Measurements from ENCODE around the gene TCTN1.
"Not testable (repeated sequence)": the region's sequence is repeated elsewhere in the genome, so short reads cannot be mapped to it uniquely, and the experiment has no call there.

Gene TCTN1

DNA sequence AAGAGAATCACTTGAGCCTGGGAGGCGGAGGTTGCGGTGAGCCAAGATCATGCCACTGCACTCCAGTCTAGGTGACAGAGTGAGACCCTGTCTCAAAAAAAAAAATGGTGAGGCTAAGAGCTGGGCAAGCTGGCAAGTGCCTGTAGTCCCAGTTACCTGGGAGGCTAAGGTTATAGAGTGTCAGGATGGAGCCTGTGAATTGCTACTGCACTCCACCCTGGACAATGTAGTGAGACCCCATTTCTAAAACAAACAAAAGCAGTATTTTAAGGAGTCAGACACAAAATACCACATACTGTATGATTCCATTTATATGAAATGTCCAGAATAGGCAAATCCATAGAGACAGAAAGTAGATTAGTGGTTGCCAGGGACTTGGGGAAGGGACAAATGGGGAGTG, 26.8 kb upstream of the TCTN1 start:
- DNase-seq, result not testable (repeated sequence)

DNA sequence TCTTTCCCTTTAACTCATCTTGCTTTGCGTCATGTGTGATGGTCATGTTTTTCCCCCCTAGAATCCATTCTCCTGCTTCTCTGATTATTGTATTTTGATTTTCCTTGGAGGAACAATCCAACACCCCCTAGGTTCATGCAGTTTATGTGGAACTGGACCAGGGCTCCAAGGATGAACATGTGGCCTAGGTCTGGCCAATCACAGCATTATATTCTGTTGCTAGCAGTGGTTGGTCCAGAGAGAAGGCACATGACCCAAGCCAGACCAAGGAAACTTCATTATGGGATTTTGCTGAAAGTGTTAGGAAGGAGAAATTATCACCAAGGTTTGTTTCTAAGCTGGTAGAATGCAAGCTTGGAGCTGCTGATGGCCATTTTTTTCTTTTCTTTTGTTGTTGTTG, 23.9 kb upstream of the TCTN1 start:
- no peak for DNase-seq

- no peak for DNase-seq
Measured at GRCh38 chr12:110590806-110591326, 23.1 kb upstream of the TCTN1 start.

GRCh38 chr12:110591451-110592051, 22.4 kb upstream of the TCTN1 start:
- no peak for DNase-seq

DNA sequence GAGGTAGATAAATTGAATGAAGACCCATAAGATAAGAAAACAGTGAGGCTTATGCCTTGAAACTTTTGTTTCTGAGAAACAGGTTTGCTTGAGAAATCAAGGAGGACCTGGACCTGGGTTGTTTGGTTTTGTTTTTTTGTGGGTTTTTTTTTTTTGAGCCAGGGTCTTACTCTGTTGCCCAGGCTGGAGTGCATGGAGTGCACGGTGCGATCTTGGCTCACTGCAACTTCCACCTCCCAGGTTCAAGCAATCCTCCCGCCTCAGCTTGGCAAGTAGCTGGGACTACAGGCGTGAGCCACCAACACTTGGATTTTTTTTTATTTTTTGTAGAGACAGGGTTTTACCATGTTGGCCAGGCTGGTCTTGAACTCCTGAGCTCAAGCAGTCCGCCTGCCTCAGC, 21.9 kb upstream of the TCTN1 start:
- DNase-seq, result no peak

DNA sequence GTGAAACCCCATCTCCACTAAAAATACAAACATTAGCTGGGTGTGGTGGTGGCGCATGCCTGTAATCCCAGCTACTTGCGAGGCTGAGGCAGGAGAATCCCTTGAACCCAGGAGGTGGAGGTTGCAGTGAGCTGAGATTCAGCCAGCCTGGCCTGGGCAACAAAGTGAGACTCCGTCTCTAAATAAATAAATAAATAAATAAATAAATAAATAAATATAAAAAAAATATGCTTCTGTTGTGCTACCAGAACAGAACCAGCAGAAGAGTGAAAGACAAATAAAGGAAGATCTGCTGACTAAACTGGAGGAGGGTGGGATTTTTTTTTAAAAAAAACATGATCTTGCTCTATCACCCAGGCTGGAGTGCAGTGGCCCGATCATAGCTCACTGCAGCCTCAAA, 21.0 kb upstream of the TCTN1 start:
- DNase-seq, result not testable (repeated sequence)

- no peak for DNase-seq
Measured at GRCh38 chr12:110597885-110598284, 16.0 kb upstream of the TCTN1 start.

DNA sequence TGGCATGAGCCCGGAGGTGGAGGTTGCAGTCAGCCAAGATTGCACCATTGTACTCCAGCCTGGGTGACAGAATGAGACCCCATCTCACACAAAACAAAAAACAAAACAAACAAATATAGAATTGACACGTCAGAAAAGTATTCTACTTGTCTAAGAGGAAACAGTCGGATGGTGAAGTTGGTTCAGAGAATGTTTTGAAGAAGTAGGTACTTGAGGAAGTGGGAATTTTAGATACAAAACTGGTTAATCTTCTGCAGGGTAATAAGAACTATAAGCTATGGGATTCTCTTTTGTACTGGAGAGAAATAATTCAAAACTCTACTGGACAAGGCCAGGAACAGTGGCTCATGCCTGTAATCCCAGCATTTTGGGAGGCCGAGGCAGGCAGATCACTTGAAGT, 14.6 kb upstream of the TCTN1 start:
- DNase-seq, result no peak

DNA sequence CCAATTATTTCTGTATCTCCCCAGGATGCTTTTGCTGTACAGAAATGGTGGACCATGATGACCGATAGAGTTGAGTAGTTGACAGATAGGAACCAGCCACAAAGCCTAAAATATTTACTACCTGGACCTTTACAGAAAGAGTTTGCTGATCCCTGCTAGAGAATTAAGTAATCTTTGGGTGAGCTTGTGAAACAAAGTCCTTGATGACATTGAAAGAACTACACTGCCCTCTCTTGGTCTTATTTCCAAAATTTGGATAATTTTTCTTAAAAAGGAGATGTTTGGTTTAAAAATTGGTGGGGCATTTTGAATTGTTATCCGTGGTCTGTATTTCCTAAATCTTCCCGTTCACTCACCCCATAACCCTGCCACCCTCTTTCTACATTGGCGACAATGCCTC, 13.7 kb upstream of the TCTN1 start:
- DNase-seq, result no peak

DNA sequence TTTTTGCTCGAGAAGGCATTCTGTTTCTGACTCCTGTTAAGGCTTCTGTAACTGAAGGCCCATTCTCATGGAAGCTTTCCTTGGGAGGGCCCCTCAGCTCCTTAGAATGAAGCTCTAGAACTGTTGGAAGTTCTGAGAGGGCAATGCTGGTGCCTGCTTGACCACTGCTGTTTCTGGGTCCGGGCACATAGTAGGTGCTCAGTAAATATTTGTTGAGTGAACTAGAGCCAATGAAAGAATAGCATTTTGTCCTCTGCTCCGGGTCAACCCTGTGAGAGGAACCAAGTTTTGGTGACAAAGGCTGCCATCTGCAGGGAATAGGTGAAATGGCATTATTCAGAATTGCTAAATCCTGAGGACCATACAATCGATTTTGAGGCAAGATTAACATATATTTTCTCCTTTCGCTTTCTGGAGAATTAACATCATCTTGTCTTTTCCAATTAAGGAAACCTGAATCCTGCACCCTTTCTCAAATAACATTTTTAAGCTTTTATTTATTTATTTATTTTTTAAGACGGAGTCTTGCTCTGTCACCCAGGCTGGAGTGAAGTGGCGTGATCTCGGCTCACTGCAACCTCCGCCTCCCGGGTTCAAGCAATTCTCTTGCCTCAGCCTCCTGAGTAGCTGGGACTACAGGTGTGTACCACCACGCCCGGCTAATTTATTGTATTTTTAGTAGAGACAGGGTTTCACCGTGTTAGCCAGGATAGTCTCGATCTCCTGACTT, 11.7 kb upstream of the TCTN1 start:
- DNase-seq, result not testable (repeated sequence)

DNA sequence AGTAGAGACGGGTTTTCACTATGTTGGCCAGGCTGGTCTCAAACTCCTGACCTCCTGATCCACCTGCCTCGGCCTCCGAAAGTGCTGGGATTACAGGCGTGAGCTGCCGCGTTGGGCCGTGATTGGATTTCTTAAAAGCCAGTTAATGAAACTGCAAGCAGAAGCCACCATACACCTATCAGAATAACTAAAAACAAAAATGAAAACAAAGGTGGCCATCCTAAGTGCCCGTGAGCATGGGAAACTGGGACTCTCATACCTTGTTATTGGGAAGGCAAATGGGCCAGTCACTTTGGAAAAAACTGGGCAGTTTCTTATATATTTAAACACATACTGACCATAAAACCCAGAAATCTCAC, 7.7 kb upstream of the TCTN1 start:
- DNase-seq, result no peak

GRCh38 chr12:110613071-110613770, 708 bp upstream of the TCTN1 start:
- no peak for DNase-seq

- DNase-seq, result no peak
Measured at GRCh38 chr12:110615171-110615570, 1.2 kb downstream of the TCTN1 start.

- DNase-seq, result no peak
Measured at GRCh38 chr12:110616471-110617115, 2.7 kb downstream of the TCTN1 start.

- peak; percentile 34 to 54 for DNase-seq
Measured at GRCh38 chr12:110619534-110619953, 5.6 kb downstream of the TCTN1 start.

DNA sequence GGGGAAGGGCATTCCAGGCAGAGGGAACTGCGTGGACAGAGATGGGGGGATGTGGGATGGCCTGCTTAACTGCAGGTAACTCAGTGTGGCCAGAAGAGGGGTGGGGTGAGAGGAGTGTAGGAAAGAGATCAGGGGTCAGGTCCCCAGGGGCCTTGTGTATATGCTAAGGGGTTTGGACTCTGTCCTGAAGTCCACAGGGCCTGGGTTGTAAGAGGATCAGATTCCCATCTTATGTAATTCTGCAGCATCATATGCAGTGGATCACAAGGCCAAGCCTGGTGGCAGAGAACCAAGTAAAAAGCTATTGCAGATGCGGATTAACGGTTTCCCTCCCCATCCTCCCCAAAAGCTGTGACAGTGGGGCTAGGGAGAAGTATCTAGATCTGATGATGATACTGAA, 8.7 kb downstream of the TCTN1 start:
- DNase-seq, result no peak

DNA sequence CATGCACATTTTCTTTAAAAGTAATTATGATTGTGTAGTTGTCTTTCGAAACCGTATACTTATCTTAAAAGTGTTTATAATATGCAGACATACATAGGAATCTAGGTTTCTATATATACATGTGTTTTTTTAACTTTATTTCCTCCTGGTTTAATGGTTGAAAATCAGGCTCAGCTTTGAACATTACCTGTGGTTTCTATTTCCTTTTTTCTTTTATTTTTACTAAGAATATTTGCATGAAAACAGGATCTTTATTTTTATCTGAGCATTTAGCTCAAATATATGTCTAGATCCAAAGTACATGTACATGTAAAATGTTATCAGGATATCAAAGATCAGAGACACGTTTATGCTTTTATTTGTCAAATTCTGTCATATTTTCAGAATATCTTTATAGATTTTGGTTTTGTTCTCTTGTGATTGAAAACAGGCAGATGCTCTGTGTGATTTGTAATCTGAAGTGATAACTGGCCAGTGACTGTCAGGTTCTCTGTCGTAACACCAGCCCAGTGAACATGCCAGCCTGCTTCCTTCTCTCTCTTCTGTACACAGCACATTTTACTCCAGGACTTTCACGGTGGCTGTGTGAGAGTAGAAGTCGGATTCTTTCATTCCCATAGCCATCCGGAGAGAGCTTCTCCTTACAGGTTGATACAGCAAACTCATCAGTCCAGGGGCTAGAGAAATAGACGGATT, 13.7 kb downstream of the TCTN1 start:
- no peak for DNase-seq

- DNase-seq, result peak in 1 of 2 experiments; percentile 9
Measured at GRCh38 chr12:110635055-110635454, 21.1 kb downstream of the TCTN1 start.

DNA sequence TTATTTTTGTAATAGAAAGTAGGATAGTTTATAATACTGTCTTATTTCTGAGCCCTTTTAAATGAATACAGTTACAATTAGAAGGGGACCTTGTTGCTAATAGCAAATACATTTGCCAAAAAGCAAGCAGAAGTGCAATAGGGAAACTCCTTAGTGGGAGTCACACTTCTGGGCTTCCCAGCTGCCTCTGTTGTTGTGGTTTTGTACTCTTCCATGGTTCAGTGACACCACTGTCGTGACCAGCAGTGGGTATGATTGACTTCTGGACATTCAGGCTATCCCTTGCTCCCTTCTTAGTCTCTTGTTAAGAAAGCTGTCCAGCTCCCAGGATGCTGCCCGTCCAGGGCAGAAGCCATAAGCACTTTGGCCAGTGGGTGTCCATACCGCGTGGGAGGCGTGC, 22.6 kb downstream of the TCTN1 start:
- no peak for DNase-seq

GRCh38 chr12:110637869-110638441, 24.0 kb downstream of the TCTN1 start:
- DNase-seq, result no peak

- no peak for DNase-seq
Measured at GRCh38 chr12:110638796-110639195, 24.9 kb downstream of the TCTN1 start.

- DNase-seq, result no peak
Measured at GRCh38 chr12:110639336-110640141, 25.6 kb downstream of the TCTN1 start.
